H1 (cell line): Measurements from ENCODE around the gene RPUSD3. TPM values are rescaled to one million over a fixed set of nuclear protein-coding genes. Genes with fewer than 3 reads are reported as not detected.

ENCODE experiments used
- CTCF ChIA-PET: fragments of 300-600 bp; sonication (Branson Sonifier 250); formaldehyde crosslinking; loops from one replicate; lab custom pipeline; 2021; ENCODE audit not compliant: partially characterized antibody; lab: Charles Lee
- POLR2A ChIA-PET: fragments of 300-600 bp; sonication (Branson Sonifier 250); formaldehyde crosslinking; loops from one replicate; lab custom pipeline; 2021; ENCODE audit warnings: inconsistent platforms; ENCODE audit not compliant: partially characterized antibody; lab: Charles Lee
- DNase-seq, 2 experiments: peaks; one replicate each; pipeline versions ENCODE4 v3.0.0 to v3.0.0-alpha.2; 2010 to 2022; ENCODE audit warnings: low spot score in 2 of 2, low read depth in 1 of 2, mixed read lengths in 1 of 2
- FAIRE-seq: peaks from 2 replicates; lab custom pipeline; 2011; peaks lifted over from hg19 to GRCh38; lab: Jason Lieb, UNC
- H2AFZ ChIP-seq: 2 replicates; pipeline ENCODE4 v1.8.1; 2012; ENCODE audit warnings: low read length, inconsistent platforms
- H2AK5ac ChIP-seq: 2 replicates; pipeline ENCODE4 v1.6.1; 2013; ENCODE audit warnings: low read depth, low read length
- H2BK120ac ChIP-seq: replicated peaks from 2 replicates; pipeline ENCODE3; 2013; ENCODE audit warnings: low read depth, low read length, inconsistent platforms
- H2BK12ac ChIP-seq: 2 replicates; pipeline ENCODE4 v1.6.1; 2013; ENCODE audit warnings: low read depth, low read length
- H2BK15ac ChIP-seq: 2 replicates; pipeline ENCODE4 v1.6.1; 2013; ENCODE audit warnings: low read length
- H2BK20ac ChIP-seq: 2 replicates; pipeline ENCODE4 v1.6.1; 2013; ENCODE audit warnings: low read length
- H2BK5ac ChIP-seq: 2 replicates; pipeline ENCODE4 v1.6.1; 2013; ENCODE audit warnings: low read depth, low read length
- H3K14ac ChIP-seq: 2 replicates; pipeline ENCODE4 v1.6.1; 2013; ENCODE audit warnings: inconsistent platforms; ENCODE audit not compliant: insufficient read length
- H3K18ac ChIP-seq: 2 replicates; pipeline ENCODE4 v1.6.1; 2013; ENCODE audit warnings: low read length; ENCODE audit errors: extremely low read depth
- H3K23ac ChIP-seq: 2 replicates; pipeline ENCODE4 v1.6.1; 2013; ENCODE audit warnings: inconsistent platforms; ENCODE audit not compliant: insufficient read length
- H3K23me2 ChIP-seq: 2 replicates; pipeline ENCODE4 v1.6.1; 2013; ENCODE audit warnings: low read depth, low read length
- H3K27ac ChIP-seq: 2 replicates; pipeline ENCODE4 v1.6.1; 2011; ENCODE audit warnings: low read depth, low read length, inconsistent platforms
- H3K27me3 ChIP-seq, 4 experiments: replicated peaks in 1 of 4; 1 replicate in 1 of 4; 2 replicates in 3 of 4; pipeline versions ENCODE4 v1.6.1 to v1.8.1; 2011 to 2013; ENCODE audit warnings: low read length in 3 of 4, mild to moderate bottlenecking in 3 of 4, inconsistent platforms in 2 of 4, mixed read lengths in 2 of 4, moderate library complexity in 1 of 4; ENCODE audit not compliant: control insufficient read depth in 3 of 4, insufficient read depth in 3 of 4; ENCODE audit errors: extremely low read depth in 1 of 4
- H3K36me3 ChIP-seq, 4 experiments: 2 replicates each; pipeline versions ENCODE4 v1.6.1 to v1.8.1; 2011 to 2013; ENCODE audit warnings: mild to moderate bottlenecking in 4 of 4, low read length in 3 of 4, moderate library complexity in 2 of 4, control low read depth in 1 of 4, inconsistent platforms in 1 of 4; ENCODE audit not compliant: insufficient read depth in 4 of 4, control insufficient read depth in 2 of 4
- H3K4ac ChIP-seq: replicated peaks from 2 replicates; pipeline ENCODE3; 2013; ENCODE audit warnings: low read length, low read depth, mixed read lengths, inconsistent platforms; ENCODE audit not compliant: insufficient read length
- H3K4me1 ChIP-seq, 4 experiments: replicated peaks in 1 of 4; 1 replicate in 1 of 4; 2 replicates in 3 of 4; pipeline versions ENCODE4 v1.6.1 to v1.8.1; 2011 to 2013; ENCODE audit warnings: low read length in 3 of 4, inconsistent platforms in 2 of 4, mixed read lengths in 1 of 4; ENCODE audit not compliant: insufficient read depth in 4 of 4, control insufficient read depth in 3 of 4
- H3K4me2 ChIP-seq, 2 experiments: 2 replicates each; pipeline versions ENCODE4 v1.6.1 to v1.8.1; 2011 to 2013; ENCODE audit warnings: low read depth in 2 of 2, low read length in 2 of 2, control low read depth in 1 of 2, inconsistent platforms in 1 of 2, mild to moderate bottlenecking in 1 of 2; ENCODE audit not compliant: insufficient read depth in 1 of 2
- H3K4me3 ChIP-seq, 4 experiments: fragments of 200-600, 300-600 bp in 1 of 4; sonication (generic), shearing (Covaris generic), sonication (Bioruptor Twin) in 1 of 4; 2 replicates each; pipeline versions ENCODE4 v1.5.1 to v1.8.1; 2011 to 2016; ENCODE audit warnings: low read length in 4 of 4, low read depth in 3 of 4, control low read depth in 2 of 4, inconsistent platforms in 2 of 4, mild to moderate bottlenecking in 2 of 4, mixed read lengths in 1 of 4, moderate library complexity in 1 of 4; ENCODE audit not compliant: insufficient read depth in 2 of 4; ENCODE audit errors: extremely low read depth in 1 of 4
- H3K56ac ChIP-seq: replicated peaks from 2 replicates; pipeline ENCODE3; 2013; ENCODE audit warnings: low read depth, mild to moderate bottlenecking, mixed read lengths, low read length, inconsistent platforms; ENCODE audit not compliant: insufficient read length
- H3K79me1 ChIP-seq: 2 replicates; pipeline ENCODE4 v1.6.1; 2013; ENCODE audit warnings: low read depth, low read length, control low read depth
- H3K79me2 ChIP-seq, 2 experiments: 2 replicates each; pipeline versions ENCODE4 v1.6.1 to v1.8.1; 2012 to 2013; ENCODE audit warnings: low read length in 2 of 2, mild to moderate bottlenecking in 2 of 2, inconsistent platforms in 1 of 2; ENCODE audit not compliant: insufficient read depth in 2 of 2, control insufficient read depth in 1 of 2
- H3K9ac ChIP-seq, 4 experiments: replicated peaks in 1 of 4; 1 replicate in 1 of 4; 2 replicates in 3 of 4; pipeline versions ENCODE4 v1.6.1 to v1.8.1; 2011 to 2013; ENCODE audit warnings: low read depth in 3 of 4, low read length in 3 of 4, control low read depth in 2 of 4, mild to moderate bottlenecking in 2 of 4, moderate library complexity in 2 of 4, inconsistent platforms in 1 of 4; ENCODE audit errors: extremely low read depth in 1 of 4
- H3K9me3 ChIP-seq, 2 experiments: 2 replicates each; pipeline versions ENCODE4 v1.6.1 to v1.8.1; 2012 to 2013; ENCODE audit warnings: mild to moderate bottlenecking in 2 of 2, moderate library complexity in 2 of 2, control low read depth in 1 of 2, inconsistent platforms in 1 of 2, low read depth in 1 of 2, low read length in 1 of 2, mixed read lengths in 1 of 2; ENCODE audit not compliant: insufficient read depth in 2 of 2
- H4K20me1 ChIP-seq, 2 experiments: replicated peaks in 1 of 2; 2 replicates each; pipeline versions ENCODE3 to v1.8.1; 2011 to 2013; ENCODE audit warnings: inconsistent platforms in 2 of 2, low read length in 2 of 2, mild to moderate bottlenecking in 1 of 2; ENCODE audit not compliant: insufficient read depth in 2 of 2, control insufficient read depth in 1 of 2
- H4K5ac ChIP-seq: 2 replicates; pipeline ENCODE4 v1.6.1; 2013; ENCODE audit warnings: low read length, low read depth, mixed read lengths, inconsistent platforms; ENCODE audit not compliant: insufficient read length
- H4K8ac ChIP-seq: 2 replicates; pipeline ENCODE4 v1.8.0; 2013; ENCODE audit warnings: mild to moderate bottlenecking, moderate library complexity, low read length, inconsistent platforms; ENCODE audit not compliant: insufficient read depth; ENCODE audit errors: extremely low read depth
- H4K91ac ChIP-seq: replicated peaks from 2 replicates; pipeline ENCODE3; 2013; ENCODE audit warnings: low read length, mixed read lengths, inconsistent platforms; ENCODE audit not compliant: insufficient read length
- EZH2 ChIP-seq: fragments of 200-600 bp; sonication (generic); IDR thresholded peaks from 2 replicates; pipeline ENCODE4 v1.7.1; 2012; ENCODE audit warnings: low read depth, mild to moderate bottlenecking, moderate library complexity, low read length, inconsistent platforms; ENCODE audit not compliant: severe bottlenecking
- GABPA ChIP-seq: IDR thresholded peaks from 2 replicates; pipeline ENCODE4 v1.6.1; 2011; ENCODE audit warnings: mild to moderate bottlenecking, low read length, moderate library complexity, borderline replicate concordance; ENCODE audit not compliant: insufficient read depth
- KDM5A ChIP-seq: fragments of 200-600 bp; IDR thresholded peaks from 2 replicates; pipeline ENCODE4 v1.7.1; 2012; ENCODE audit warnings: mild to moderate bottlenecking, low read length, inconsistent platforms, mixed read lengths
- RFX5 ChIP-seq: IDR thresholded peaks from 2 replicates; pipeline ENCODE4 v1.6.1; 2011; ENCODE audit warnings: low read depth, low read length, improper control_type of control experiment, borderline replicate concordance
- SIX5 ChIP-seq: IDR thresholded peaks from 2 replicates; pipeline ENCODE4 v1.6.1; 2011; ENCODE audit warnings: mild to moderate bottlenecking, low read depth, low read length
- SP1 ChIP-seq: IDR thresholded peaks from 2 replicates; pipeline ENCODE4 v1.6.1; 2011; ENCODE audit warnings: low read depth, low read length
- SP4 ChIP-seq: IDR thresholded peaks from 2 replicates; pipeline ENCODE4 v1.6.1; 2012; ENCODE audit warnings: low read length, inconsistent platforms
- TBP ChIP-seq: IDR thresholded peaks from 2 replicates; pipeline ENCODE4 v1.6.1; 2011; ENCODE audit warnings: low read depth, low read length, improper control_type of control experiment
- TEAD4 ChIP-seq: IDR thresholded peaks from 2 replicates; pipeline ENCODE4 v1.6.1; 2012; ENCODE audit warnings: low read depth, low read length, inconsistent platforms, mixed read lengths
- WGBS, 2 experiments: shearing (Covaris generic) in 1 of 2; methylation state at CpG; one replicate each; pipeline versions ENCODE4 v1.1.6 to v1.1.7; 2013 to 2015; ENCODE audit warnings: low lambda C conversion rate in 2 of 2, mixed read lengths in 2 of 2, inconsistent platforms in 1 of 2, low coverage in 1 of 2, missing lambda C conversion rate in 1 of 2; ENCODE audit not compliant: insufficient replicate concordance in 2 of 2, insufficient coverage in 1 of 2, insufficient read length in 1 of 2; ENCODE audit errors: extremely low coverage in 1 of 2, missing lambda C conversion rate in 1 of 2; 5-methylcytosine and 5-hydroxymethylcytosine counted together
- polyA plus RNA-seq, 7 experiments: library from polyadenylated mRNA; depleted of rRNA in 3 of 7; stranded (reverse) in 5 of 7; unstranded in 2 of 7; fragments of >200 nt in 5 of 7; fragments of 200-250 nt in 2 of 7; gene quantifications; 1 replicate in 5 of 7; 2 replicates in 1 of 7; 4 replicates in 1 of 7; pipeline versions ENCODE4 v1.2.1 to v1.2.3, GENCODE V29; 2011 to 2013; ENCODE audit warnings: missing spikeins in 2 of 7, mixed read lengths in 2 of 7
- total RNA-seq: library from RNA; stranded (reverse); fragmentation: NEBNext Ultra II Directional; extraction: Animal tissue kit (Norgen Biotek cat#: 25700); gene quantifications from 2 replicates; pipeline ENCODE4 v1.2.1, GENCODE V29; 2021
- TF ChIP-seq, protein P1 (sequence below), 3 experiments: IDR thresholded peaks; 1 replicate in 2 of 3; 2 replicates in 1 of 3; pipeline versions ENCODE4 v1.5.1 to v1.6.1; 2011; ENCODE audit warnings: low read length in 3 of 3, mild to moderate bottlenecking in 3 of 3, inconsistent platforms in 2 of 3, low read depth in 1 of 3, moderate library complexity in 1 of 3; ENCODE audit not compliant: insufficient read depth in 1 of 3; ENCODE audit errors: control extremely low read depth in 1 of 3

Gene RPUSD3
- total and polyA plus RNA-seq, 2 of the 8 experiments (the other 6 are each of a cell fraction or from before 2014, with no cell fraction given) = 68.4 to 154 TPM

DNA sequence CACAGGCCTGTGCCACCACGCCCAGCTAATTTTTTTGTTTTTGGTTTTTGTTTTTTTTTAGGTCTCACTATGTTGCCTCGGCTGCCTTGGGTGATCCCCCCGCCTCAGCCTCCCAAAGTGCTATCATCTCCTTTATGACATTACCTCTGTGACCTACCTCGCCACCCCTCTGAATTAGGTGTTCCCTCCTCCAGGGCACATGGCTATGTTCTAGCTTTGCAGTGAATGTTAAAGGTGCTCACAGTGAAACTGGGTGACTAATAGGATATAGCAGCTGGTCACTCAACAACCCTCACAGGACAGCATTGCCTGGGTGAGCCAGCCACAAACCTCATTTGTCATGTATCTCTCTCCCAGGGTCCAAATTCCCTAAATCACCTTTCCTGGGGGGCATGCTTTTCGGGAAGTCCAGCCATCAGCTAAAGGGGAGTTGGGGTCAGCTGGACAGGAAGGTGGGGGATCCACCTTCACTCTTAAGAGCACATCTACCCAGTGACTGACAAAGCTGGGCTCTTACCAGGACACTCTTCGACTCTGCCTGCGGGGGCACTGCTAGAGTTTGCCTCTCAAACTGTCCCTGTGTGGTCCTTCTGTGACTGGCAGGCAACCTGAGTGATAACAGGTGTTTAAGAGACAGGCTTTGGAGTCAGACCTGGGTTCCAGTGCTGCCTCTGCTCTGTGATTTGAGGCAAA, 35.3 kb downstream of the RPUSD3 start:
- Histone ChIP-seq H3K4me3 (no peak overlapping the region), H3K23me2 (peaks cover 2% of the 10 kb centered on the region; the same call in 1 of the 2 replicates), H3K4me2 (peak overlapping the region in 1 of 2 experiments; percentile 56; a peak in 1 of 4 replicates), H4K8ac (no peak overlapping the region), H2BK5ac (no peak overlapping the region), H2BK20ac (no peak overlapping the region), H2BK12ac (no peak overlapping the region), H3K79me1 (no peaks in the 10 kb centered on the region), H3K18ac (no peak overlapping the region), H3K9me3 (no peaks in the 10 kb centered on the region), H3K14ac (no peak overlapping the region), H4K5ac (no peak overlapping the region), H3K4ac (no peak overlapping the region), H4K20me1 (peaks cover 3 to 8% of the 10 kb centered on the region in 2 experiments), H2AK5ac (no peak overlapping the region), H3K79me2 (no peaks in the 10 kb centered on the region), H3K27me3 (peaks cover 0 to 11% (median 9%) of the 10 kb centered on the region in 4 experiments; a peak in 5 of 7 replicates), H2AFZ (no peak overlapping the region), H2BK120ac (no peak overlapping the region), H3K4me1 (peaks cover 0 to 9% (median 2%) of the 10 kb centered on the region in 4 experiments; a peak in 3 of 7 replicates), H4K91ac (no peak overlapping the region), H3K9ac (no peak overlapping the region), H3K23ac (no peak overlapping the region), H2BK15ac (no peak overlapping the region), H3K27ac (no peak overlapping the region), H3K56ac (no peak overlapping the region), H3K36me3 (peaks cover 18 to 29% (median 25%) of the 10 kb centered on the region in 4 experiments; a peak in 7 of 8 replicates)
- FAIRE-seq (no peak), DNase-seq (peak in 1 of 2 experiments; percentile 58)
- 87% methylated on average over 7 of the region's 7 CpGs; no CpG with 5 or more reads in 1 of the 2 experiments for WGBS, 2 experiments
- CTCF ChIA-PET = interaction anchor here (0.5 to 4.9 kb wide), 10 partner anchors 11 to 340 kb away, joined by 3 to 30 read pairs (median 3); no protein-coding TSS in a partner anchor
- POLR2A ChIA-PET = interaction anchor here (0.5 to 7.8 kb wide), 13 partner anchors 12 to 138 kb away, joined by 3 to 71 read pairs (median 5); partner anchors contain the start of genes ARPC4, CAMK1, OGG1 and RPUSD3
- TF ChIP-seq KDM5A = no peak
- no peak for TF ChIP-seq GABPA
- no peak for TF ChIP-seq SP1
- TF ChIP-seq SIX5 = no peak
- TF ChIP-seq TEAD4 = no peak
- TF ChIP-seq TBP = no peak
- TF ChIP-seq EZH2 = no peak
- no peak for TF ChIP-seq SP4
- TF ChIP-seq, protein P1, sequence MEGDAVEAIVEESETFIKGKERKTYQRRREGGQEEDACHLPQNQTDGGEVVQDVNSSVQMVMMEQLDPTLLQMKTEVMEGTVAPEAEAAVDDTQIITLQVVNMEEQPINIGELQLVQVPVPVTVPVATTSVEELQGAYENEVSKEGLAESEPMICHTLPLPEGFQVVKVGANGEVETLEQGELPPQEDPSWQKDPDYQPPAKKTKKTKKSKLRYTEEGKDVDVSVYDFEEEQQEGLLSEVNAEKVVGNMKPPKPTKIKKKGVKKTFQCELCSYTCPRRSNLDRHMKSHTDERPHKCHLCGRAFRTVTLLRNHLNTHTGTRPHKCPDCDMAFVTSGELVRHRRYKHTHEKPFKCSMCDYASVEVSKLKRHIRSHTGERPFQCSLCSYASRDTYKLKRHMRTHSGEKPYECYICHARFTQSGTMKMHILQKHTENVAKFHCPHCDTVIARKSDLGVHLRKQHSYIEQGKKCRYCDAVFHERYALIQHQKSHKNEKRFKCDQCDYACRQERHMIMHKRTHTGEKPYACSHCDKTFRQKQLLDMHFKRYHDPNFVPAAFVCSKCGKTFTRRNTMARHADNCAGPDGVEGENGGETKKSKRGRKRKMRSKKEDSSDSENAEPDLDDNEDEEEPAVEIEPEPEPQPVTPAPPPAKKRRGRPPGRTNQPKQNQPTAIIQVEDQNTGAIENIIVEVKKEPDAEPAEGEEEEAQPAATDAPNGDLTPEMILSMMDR (IDR thresholded peaks at IDR 0.05; ENCODE audit: control extremely low read depth in 1 of 3, insufficient read depth in 1 of 3, low read depth in 1 of 3, low read length in 3 of 3) = peak; percentile 41 to 71 (median 55); a peak in 3 of 4 replicates
- peak; percentile 35; the same call in 1 of the 2 replicates for TF ChIP-seq RFX5
